Karpas-422 (cell line): Measurements from ENCODE around the gene RPS6KA5. TPM values are rescaled to one million over a fixed set of nuclear protein-coding genes. Genes with fewer than 3 reads are reported as not detected.
"Not testable (repeated sequence)": the region's sequence is repeated elsewhere in the genome, so short reads cannot be mapped to it uniquely, and the experiment has no call there.

Source experiments
- DNase-seq: peaks from one replicate; pipeline ENCODE4 v3.0.0-alpha.2; 2015
- H2AFZ ChIP-seq: fragments of 200-600 bp; sonication (generic); 2 replicates; pipeline ENCODE4 v1.6.1; 2014; ENCODE audit warnings: antibody characterized with exemption, low read length, mixed read lengths
- H3K27ac ChIP-seq: fragments of 200-600 bp; sonication (generic); 2 replicates; pipeline ENCODE4 v1.5.1; 2014; ENCODE audit warnings: mild to moderate bottlenecking, low read length, moderate library complexity
- H3K27me3 ChIP-seq: fragments of 200-600 bp; sonication (generic); 2 replicates; pipeline ENCODE4 v1.6.1; 2014; ENCODE audit warnings: low read length, mixed read lengths
- H3K36me3 ChIP-seq: fragments of 200-600 bp; sonication (generic); 2 replicates; pipeline ENCODE4 v1.6.1; 2014; ENCODE audit warnings: low read length, mixed read lengths; ENCODE audit not compliant: insufficient read depth
- H3K4me1 ChIP-seq: fragments of 200-600 bp; sonication (generic); 2 replicates; pipeline ENCODE4 v1.6.1; 2014; ENCODE audit warnings: mild to moderate bottlenecking, low read length, mixed read lengths
- H3K4me2 ChIP-seq: fragments of 200-600 bp; sonication (generic); 2 replicates; pipeline ENCODE4 v1.6.1; 2014; ENCODE audit warnings: low read length, low read depth, mild to moderate bottlenecking; ENCODE audit not compliant: poor library complexity, severe bottlenecking
- H3K4me3 ChIP-seq: fragments of 200-600 bp; sonication (generic); 2 replicates; pipeline ENCODE4 v1.5.1; 2014; ENCODE audit warnings: mild to moderate bottlenecking, antibody characterized with exemption, low read length, mixed read lengths
- H3K79me2 ChIP-seq: fragments of 200-600 bp; sonication (generic); 2 replicates; pipeline ENCODE4 v1.6.1; 2014; ENCODE audit warnings: mild to moderate bottlenecking, low read length, mixed read lengths
- H3K9ac ChIP-seq: fragments of 200-600 bp; sonication (generic); 2 replicates; pipeline ENCODE4 v1.6.0; 2014; ENCODE audit warnings: low read length
- H3K9me2 ChIP-seq: fragments of 200-600 bp; sonication (generic), shearing (Covaris generic); replicated peaks from 2 replicates; pipeline ENCODE4 v1.6.0; 2014; ENCODE audit warnings: mild to moderate bottlenecking, low read length, moderate library complexity; ENCODE audit not compliant: insufficient read depth
- H3K9me3 ChIP-seq: fragments of 300-700, 200-600 bp; sonication (generic); 2 replicates; pipeline ENCODE4 v1.6.1; 2014; ENCODE audit warnings: low read length, mixed read lengths
- H4K20me1 ChIP-seq: fragments of 200-600 bp; sonication (generic); 2 replicates; pipeline ENCODE4 v1.6.1; 2014; ENCODE audit warnings: mild to moderate bottlenecking, antibody characterized with exemption, low read length, low read depth; ENCODE audit not compliant: insufficient read depth
- total RNA-seq: library from RNA; depleted of rRNA; stranded (reverse); fragments of >200 nt; shearing (Covaris generic); gene quantifications from 2 replicates; pipeline ENCODE4 v1.2.3, GENCODE V29; 2014; ENCODE audit warnings: low replicate concordance

The RPS6KA5 gene
- total RNA-seq, 1 experiment from 2014 or later: 5.5 TPM

DNA sequence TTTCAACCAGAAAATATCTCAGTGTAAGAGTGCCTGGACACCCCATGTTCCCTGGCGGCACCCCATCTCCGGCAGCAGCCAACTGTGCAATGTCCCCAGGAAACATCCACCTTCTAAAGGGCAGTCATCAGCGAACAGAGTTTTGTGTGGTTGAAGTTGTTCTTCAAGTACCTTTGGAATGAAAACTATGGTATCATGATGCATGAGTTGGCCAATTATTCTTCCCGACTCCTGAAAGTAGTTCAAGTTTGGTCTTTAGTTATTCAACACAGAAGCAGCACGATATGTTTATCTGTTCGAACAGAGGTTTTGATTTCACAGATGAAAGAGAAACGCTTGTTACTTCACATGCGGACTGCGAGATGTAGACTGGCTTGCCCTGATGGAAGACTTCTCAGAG is 223.1 kb downstream of the RPS6KA5 start:
- H3K4me3 ChIP-seq: no peak overlapping the region
- no peaks in the 10 kb centered on the region for H3K4me1 ChIP-seq
- no peaks in the 10 kb centered on the region for H3K79me2 ChIP-seq
- H3K27ac ChIP-seq: no peak overlapping the region
- H3K9me3 ChIP-seq: no peaks in the 10 kb centered on the region
- no peak for DNase-seq
- H4K20me1 ChIP-seq: no peaks in the 10 kb centered on the region
- H3K27me3 ChIP-seq: no peaks in the 10 kb centered on the region
- no peaks in the 10 kb centered on the region for H3K9me2 ChIP-seq
- H3K9ac ChIP-seq: no peak overlapping the region
- H2AFZ ChIP-seq: no peak overlapping the region
- H3K4me2 ChIP-seq: no peak overlapping the region
- H3K36me3 ChIP-seq: no peaks in the 10 kb centered on the region

DNA sequence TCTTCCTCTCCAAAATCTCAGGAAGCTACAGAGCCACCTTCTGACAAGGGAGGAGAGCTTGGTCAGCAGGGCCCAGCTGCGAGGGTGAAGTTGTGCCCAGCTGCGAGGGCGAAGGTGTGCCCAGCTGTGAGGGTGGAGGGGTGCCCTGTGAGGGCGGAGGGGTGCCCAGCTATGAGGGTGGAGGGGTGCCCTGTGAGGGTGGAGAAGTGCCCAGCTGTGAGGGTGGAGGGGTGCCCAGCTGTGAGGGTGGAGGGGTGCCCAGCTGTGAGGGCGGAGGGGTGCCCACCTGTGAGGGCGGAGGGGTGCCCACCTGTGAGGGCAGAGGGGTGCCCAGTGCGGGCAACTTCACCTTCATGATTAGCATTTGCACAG is 223.8 kb downstream of the RPS6KA5 start:
- no peak overlapping the region for H3K4me3 ChIP-seq
- H3K79me2 ChIP-seq: no peaks in the 10 kb centered on the region
- H4K20me1 ChIP-seq: no peaks in the 10 kb centered on the region
- no peaks in the 10 kb centered on the region for H3K36me3 ChIP-seq
- H3K9me3 ChIP-seq: no peaks in the 10 kb centered on the region
- no peaks in the 10 kb centered on the region for H3K4me1 ChIP-seq
- H3K9me2 ChIP-seq: no peaks in the 10 kb centered on the region
- H3K4me2 ChIP-seq: no peak overlapping the region
- no peak overlapping the region for H3K9ac ChIP-seq
- H3K27ac ChIP-seq: no peak overlapping the region
- H3K27me3 ChIP-seq: no peaks in the 10 kb centered on the region
- no peak overlapping the region for H2AFZ ChIP-seq
- DNase-seq: no peak

DNA sequence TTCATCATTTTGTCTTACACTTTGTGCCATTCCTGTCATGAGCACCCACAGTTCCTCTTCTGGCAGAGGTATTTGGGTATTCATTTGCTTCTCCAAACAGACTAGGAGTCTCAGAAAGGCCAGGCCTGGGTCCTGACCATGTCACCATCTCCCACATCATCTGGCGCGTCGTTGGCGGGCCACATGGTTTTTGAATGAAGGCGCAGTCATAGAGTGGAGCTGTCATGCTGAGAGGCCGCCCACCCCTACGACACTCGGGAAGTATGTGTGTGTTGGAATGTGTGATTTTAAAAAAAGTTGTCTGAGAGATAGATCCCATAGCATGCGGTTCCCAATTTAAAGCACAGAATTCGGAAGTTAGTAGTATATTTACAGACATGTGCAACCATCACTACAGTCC is 228.6 kb downstream of the RPS6KA5 start:
- Histone ChIP-seq H3K9ac (no peak overlapping the region), H3K27me3 (no peaks in the 10 kb centered on the region), H3K79me2 (no peaks in the 10 kb centered on the region), H3K9me3 (no peaks in the 10 kb centered on the region), H3K36me3 (no peaks in the 10 kb centered on the region), H2AFZ (no peak overlapping the region), H3K4me1 (no peaks in the 10 kb centered on the region), H3K27ac (no peak overlapping the region), H4K20me1 (no peaks in the 10 kb centered on the region), H3K4me3 (no peak overlapping the region), H3K9me2 (no peaks in the 10 kb centered on the region), H3K4me2 (no peak overlapping the region)
- no peak for DNase-seq

DNA sequence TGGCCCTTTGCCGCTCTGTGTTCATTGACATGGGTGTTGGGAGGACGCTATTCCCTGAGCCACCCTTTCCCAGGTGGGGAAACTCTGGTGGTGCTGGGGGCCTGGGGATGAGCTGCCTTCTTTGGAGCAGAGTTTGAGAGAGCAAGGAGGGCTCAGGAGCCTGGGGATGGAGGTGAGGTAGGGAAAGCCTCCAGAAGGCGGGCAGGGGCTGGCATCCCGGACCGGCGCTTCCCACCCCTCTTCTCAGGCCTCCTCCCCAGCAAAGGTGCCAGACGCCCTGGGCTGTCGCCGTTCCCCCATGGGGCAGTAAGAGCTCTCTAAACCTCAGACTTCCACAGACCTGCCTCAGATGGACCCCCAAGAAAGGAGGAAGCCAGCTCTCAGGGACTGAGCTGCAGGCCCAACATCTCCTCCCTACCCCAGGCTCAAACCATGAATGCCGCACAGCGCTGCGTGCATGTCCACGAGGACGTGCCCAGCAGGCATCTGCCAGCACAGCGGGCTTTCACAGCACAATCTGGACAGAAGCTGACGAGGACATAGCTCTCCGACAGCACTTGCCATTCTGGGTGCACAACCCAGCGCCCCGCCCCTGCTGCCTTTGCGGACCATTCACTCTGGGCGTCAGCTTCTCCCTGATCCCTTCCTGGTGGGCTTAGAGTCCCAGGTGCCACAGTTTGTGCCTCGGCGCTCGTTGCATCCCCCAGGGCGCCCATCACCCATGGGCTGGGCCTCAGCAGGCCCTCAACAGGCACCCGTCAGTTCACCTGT is 229.3 kb downstream of the RPS6KA5 start:
- H4K20me1 ChIP-seq: no peaks in the 10 kb centered on the region
- no peaks in the 10 kb centered on the region for H3K9me2 ChIP-seq
- DNase-seq: no peak
- no peak overlapping the region for H3K9ac ChIP-seq
- no peaks in the 10 kb centered on the region for H3K36me3 ChIP-seq
- no peaks in the 10 kb centered on the region for H3K79me2 ChIP-seq
- no peaks in the 10 kb centered on the region for H3K9me3 ChIP-seq
- no peak overlapping the region for H3K27ac ChIP-seq
- H3K4me3 ChIP-seq: no peak overlapping the region
- H3K4me2 ChIP-seq: no peak overlapping the region
- H2AFZ ChIP-seq: no peak overlapping the region
- no peaks in the 10 kb centered on the region for H3K4me1 ChIP-seq
- H3K27me3 ChIP-seq: no peaks in the 10 kb centered on the region

DNA sequence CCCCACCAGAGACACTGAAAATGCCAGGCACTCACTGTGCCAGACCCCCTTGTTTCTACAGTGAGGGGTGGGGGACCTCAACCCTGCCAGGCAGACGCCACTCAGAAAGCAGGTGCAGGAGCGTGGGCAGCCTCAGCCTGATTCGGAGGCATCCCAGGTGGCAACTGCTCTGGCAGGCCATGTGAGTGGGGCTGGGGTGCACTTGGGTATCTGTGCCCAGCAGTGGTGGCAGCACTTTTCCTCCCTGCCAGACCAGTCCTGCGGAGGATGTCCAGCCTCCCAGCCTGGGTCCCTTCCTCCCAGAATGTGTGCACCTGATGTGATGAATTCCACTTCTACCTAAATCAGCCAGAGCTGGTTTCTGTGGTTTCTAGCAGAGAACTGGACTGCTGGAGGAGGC is 230.8 kb downstream of the RPS6KA5 start:
- peaks cover 2% of the 10 kb centered on the region; the same call in 1 of the 2 replicates for H3K27me3 ChIP-seq
- H3K27ac ChIP-seq: no peak overlapping the region
- H3K9me2 ChIP-seq: no peaks in the 10 kb centered on the region
- DNase-seq: no peak
- H2AFZ ChIP-seq: no peak overlapping the region
- H3K4me1 ChIP-seq: no peaks in the 10 kb centered on the region
- H3K9me3 ChIP-seq: no peaks in the 10 kb centered on the region
- no peaks in the 10 kb centered on the region for H4K20me1 ChIP-seq
- no peaks in the 10 kb centered on the region for H3K79me2 ChIP-seq
- H3K4me2 ChIP-seq: no peak overlapping the region
- H3K36me3 ChIP-seq: no peaks in the 10 kb centered on the region
- no peak overlapping the region for H3K9ac ChIP-seq
- no peak overlapping the region for H3K4me3 ChIP-seq

DNA sequence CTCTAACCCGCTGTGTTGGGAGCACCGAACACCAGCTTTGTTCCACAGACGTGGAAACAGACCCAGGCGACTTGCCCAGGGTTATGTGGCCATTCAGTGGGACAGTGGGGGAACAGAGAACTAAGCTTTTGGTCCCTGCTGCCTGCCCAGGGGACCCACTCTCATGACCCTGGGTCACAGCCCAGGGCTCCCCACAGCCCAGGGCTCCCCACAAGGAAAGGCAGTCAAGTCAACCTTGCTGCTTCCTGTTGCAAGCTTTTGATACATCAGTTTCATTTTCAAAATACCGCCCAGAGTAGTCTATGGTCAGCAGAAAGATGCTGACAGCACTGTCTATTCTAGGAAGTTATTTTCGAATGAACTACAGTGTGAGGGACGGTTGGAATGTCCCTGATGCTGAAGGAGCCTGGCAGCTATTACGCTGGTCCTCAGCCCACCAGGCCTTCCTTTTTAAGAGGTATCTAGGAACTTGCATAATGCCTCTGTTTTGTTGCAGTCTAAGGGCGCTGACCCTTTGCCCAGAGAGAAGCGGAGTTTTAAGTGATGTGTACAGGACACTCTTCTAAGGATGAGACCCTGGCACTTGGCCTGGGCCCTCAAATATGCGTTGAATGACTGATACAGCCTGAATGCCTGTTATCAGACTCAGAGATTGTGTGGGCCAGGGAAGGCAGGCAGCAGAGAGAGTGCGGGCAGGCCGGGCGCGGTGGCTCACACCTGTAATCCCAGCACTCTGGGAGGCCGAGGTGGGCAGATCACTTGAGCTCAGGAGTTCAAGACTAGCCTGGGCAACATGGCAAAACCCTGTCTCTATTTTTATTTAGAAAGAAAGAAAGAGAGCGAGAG is 231.6 kb downstream of the RPS6KA5 start:
- H3K79me2 ChIP-seq: no peaks in the 10 kb centered on the region
- H4K20me1 ChIP-seq: no peaks in the 10 kb centered on the region
- H3K9me2 ChIP-seq: no peaks in the 10 kb centered on the region
- no peak overlapping the region for H3K27ac ChIP-seq
- peaks cover 3% of the 10 kb centered on the region; the same call in 1 of the 2 replicates for H3K9me3 ChIP-seq
- no peak overlapping the region for H3K9ac ChIP-seq
- no peak overlapping the region for H3K4me2 ChIP-seq
- peaks cover 2% of the 10 kb centered on the region; the same call in 1 of the 2 replicates for H3K27me3 ChIP-seq
- no peak for DNase-seq
- no peak overlapping the region for H2AFZ ChIP-seq
- no peaks in the 10 kb centered on the region for H3K36me3 ChIP-seq
- no peaks in the 10 kb centered on the region for H3K4me1 ChIP-seq
- H3K4me3 ChIP-seq: no peak overlapping the region

DNA sequence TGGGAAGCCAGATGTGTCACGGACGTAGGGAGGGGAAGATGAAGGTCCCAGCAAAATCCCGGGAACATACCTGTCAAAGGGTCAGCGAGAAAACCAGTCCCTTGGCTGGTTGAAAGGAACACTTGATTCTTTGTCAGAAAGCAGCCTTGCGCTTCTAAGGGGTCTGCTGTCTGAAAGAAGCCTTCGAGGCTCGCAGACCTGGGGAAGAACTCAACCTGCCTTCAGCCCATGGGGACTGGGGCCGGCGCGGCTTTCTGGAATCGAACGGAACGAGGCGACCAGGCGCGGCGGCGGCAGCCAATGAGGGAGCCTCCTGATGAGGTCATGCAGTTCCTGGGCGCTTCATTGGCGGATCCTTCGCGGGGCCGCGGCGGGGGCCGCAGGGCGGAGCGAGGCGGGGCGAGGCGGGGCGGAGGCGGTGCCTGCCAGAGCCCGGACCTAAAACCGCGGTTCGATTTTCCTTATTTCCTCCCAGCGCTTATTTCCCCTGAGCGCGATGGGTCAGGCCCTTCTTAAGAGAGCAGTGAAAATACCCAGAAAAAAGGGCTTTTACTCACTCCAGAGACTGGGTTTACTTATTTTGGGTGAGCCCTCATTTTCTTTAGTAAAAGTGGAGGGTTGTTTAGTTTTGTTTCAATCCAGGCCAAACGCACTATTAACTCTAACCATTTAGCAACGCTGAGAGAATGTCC is 232.4 kb downstream of the RPS6KA5 start:
- peaks cover 2% of the 10 kb centered on the region; the same call in 1 of the 2 replicates for H3K27me3 ChIP-seq
- H4K20me1 ChIP-seq: no peaks in the 10 kb centered on the region
- no peaks in the 10 kb centered on the region for H3K4me1 ChIP-seq
- H3K79me2 ChIP-seq: no peaks in the 10 kb centered on the region
- peaks cover 3% of the 10 kb centered on the region; the same call in 1 of the 2 replicates for H3K9me3 ChIP-seq
- no peaks in the 10 kb centered on the region for H3K36me3 ChIP-seq
- H3K9ac ChIP-seq: no peak overlapping the region
- no peak overlapping the region for H2AFZ ChIP-seq
- H3K4me3 ChIP-seq: no peak overlapping the region
- H3K9me2 ChIP-seq: no peaks in the 10 kb centered on the region
- no peak for DNase-seq
- no peak overlapping the region for H3K4me2 ChIP-seq
- no peak overlapping the region for H3K27ac ChIP-seq

DNA sequence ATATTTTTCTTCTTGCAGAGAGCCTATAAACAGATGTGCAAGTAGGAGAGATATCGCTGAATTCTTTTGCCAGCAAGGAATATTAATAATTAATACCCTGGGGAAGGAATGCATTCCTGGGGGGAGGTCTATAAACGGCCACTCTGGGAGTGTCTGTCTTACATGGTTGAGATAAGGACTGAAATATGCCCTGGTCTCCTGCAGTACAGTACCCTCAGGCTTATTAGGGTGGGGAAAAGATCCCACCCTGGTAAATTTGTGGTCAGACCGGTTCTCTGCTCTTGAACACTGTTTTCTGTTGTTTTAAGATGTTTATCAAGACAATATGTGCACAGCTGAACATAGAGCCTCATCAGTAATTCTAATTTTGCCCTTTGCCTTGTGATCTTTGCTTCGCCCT is 236.9 kb downstream of the RPS6KA5 start:
- H3K9me3 ChIP-seq, H3K9ac ChIP-seq, H3K4me1 ChIP-seq, H3K27ac ChIP-seq, DNase-seq, H3K27me3 ChIP-seq, H3K9me2 ChIP-seq, H3K4me3 ChIP-seq, H4K20me1 ChIP-seq, H3K79me2 ChIP-seq, H3K36me3 ChIP-seq, H3K4me2 ChIP-seq, H2AFZ ChIP-seq: not testable (repeated sequence)
